M059J (cell line): ENCODE measurements around the gene ARFRP1. TPM values are rescaled to one million over a fixed set of nuclear protein-coding genes. Genes with fewer than 3 reads are reported as not detected.
A peak's percentile ranks its signal among the peaks of the same experiment; 100 is the strongest.

Experiments used
- DNase-seq: peaks from one replicate; pipeline ENCODE4 v3.0.0-alpha.2; 2012; ENCODE audit warnings: low read depth
- total RNA-seq: library from RNA; depleted of rRNA; stranded (reverse); fragments of >200 nt; shearing (Covaris generic); gene quantifications from 2 replicates; pipeline ENCODE4 v1.2.3, GENCODE V29; 2014

The ARFRP1 gene
- total RNA-seq, 1 experiment from 2014 or later: 56.3 TPM

GRCh38 chr20:63702036-63702665, 5.6 kb downstream of the ARFRP1 start:
- DNase-seq: no peak

GRCh38 chr20:63701329-63702035, 6.3 kb downstream of the ARFRP1 start:
- DNase-seq: no peak

GRCh38 chr20:63701051-63701328, 6.8 kb downstream of the ARFRP1 start:
- no peak for DNase-seq

GRCh38 chr20:63700199-63701050, 7.4 kb downstream of the ARFRP1 start:
- DNase-seq: no peak

DNA sequence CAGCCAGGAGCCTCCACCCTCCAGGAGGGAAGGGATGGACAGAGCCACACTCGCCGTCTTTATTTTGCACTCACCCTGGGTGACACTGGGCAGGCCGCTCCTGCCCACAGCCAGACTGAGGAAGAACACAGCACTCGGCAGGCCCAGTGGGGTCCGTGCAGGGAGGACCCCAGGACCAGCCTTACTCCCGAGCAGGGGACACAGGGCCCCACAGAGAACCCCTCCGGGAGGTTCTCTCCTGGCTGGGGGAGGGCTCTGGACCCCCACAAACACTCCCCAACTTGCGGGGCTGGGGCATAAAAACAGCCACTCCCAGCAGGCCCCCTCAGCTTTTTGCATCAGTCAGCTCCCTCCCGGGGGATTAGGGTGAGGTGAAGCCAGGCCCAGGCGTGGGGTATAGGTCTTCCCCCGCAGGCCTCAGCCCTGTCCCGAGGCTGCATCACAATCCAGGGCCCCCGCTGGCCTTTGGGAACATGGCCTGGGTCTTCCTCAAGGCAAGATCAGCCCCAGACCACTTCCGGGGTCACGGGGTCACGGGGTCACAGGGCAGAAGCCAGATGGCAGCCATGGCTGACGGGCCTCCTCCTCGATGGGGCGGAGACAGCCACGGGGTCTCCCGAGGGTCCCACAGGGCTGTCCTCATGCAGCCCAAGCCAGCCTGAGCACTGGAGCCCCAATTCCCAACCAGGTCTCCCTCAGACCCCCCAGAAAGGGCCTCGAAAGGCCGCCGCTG, 8.1 kb downstream of the ARFRP1 start:
- DNase-seq: no peak

- DNase-seq: peak; percentile 95
These were observed 8.9 kb downstream of the ARFRP1 start for GRCh38 chr20:63698739-63699465.

- no peak for DNase-seq
These were observed 9.8 kb downstream of the ARFRP1 start for GRCh38 chr20:63697868-63698545.

DNA sequence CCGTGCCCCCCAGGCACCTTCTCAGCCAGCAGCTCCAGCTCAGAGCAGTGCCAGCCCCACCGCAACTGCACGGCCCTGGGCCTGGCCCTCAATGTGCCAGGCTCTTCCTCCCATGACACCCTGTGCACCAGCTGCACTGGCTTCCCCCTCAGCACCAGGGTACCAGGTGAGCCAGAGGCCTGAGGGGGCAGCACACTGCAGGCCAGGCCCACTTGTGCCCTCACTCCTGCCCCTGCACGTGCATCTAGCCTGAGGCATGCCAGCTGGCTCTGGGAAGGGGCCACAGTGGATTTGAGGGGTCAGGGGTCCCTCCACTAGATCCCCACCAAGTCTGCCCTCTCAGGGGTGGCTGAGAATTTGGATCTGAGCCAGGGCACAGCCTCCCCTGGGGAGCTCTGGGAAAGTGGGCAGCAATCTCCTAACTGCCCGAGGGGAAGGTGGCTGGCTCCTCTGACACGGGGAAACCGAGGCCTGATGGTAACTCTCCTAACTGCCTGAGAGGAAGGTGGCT, 10.4 kb downstream of the ARFRP1 start:
- no peak for DNase-seq

- DNase-seq: no peak
These were observed 11.0 kb downstream of the ARFRP1 start, which contains the start of gene TNFRSF6B for GRCh38 chr20:63696628-63697356. Gene TNFRSF6B, plus strand, starts transcription at chr20:63696652. Its CDS starts 116 bp downstream, at chr20:63696768.

- peak; percentile 24 for DNase-seq
These were observed 11.5 kb downstream of the ARFRP1 start for GRCh38 chr20:63696306-63696627.

DNA sequence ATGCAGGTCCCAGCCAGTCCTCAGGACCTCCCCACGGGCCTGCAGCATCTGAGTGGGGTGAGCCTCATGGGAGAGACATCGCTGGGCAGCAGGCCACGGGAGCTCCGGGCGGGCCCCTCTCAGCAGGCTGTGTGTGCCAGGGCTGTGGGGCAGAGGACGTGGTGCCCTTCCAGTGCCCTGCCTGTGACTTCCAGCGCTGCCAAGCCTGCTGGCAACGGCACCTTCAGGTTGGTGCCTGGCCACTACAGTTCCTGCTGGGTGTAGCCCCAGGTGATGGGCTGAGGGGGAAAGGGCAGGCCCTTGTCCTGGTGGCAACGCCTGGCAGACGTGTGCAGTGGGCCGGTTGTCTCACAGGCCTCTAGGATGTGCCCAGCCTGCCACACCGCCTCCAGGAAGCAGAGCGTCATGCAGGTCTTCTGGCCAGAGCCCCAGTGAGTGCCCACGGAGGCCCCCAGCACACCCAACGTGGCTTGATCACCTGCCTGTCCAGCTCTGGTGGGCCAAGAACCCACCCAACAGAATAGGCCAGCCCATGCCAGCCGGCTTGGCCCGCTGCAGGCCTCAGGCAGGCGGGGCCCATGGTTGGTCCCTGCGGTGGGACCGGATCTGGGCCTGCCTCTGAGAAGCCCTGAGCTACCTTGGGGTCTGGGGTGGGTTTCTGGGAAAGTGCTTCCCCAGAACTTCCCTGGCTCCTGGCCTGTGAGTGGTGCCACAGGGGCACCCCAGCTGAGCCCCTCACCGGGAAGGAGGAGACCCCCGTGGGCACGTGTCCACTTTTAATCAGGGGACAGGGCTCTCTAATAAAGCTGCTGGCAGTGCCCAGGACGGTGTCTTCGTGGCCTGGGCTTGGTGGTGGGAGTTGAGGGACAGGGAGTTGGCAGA, 12.1 kb downstream of the ARFRP1 start:
- peak; percentile 7 for DNase-seq

DNA sequence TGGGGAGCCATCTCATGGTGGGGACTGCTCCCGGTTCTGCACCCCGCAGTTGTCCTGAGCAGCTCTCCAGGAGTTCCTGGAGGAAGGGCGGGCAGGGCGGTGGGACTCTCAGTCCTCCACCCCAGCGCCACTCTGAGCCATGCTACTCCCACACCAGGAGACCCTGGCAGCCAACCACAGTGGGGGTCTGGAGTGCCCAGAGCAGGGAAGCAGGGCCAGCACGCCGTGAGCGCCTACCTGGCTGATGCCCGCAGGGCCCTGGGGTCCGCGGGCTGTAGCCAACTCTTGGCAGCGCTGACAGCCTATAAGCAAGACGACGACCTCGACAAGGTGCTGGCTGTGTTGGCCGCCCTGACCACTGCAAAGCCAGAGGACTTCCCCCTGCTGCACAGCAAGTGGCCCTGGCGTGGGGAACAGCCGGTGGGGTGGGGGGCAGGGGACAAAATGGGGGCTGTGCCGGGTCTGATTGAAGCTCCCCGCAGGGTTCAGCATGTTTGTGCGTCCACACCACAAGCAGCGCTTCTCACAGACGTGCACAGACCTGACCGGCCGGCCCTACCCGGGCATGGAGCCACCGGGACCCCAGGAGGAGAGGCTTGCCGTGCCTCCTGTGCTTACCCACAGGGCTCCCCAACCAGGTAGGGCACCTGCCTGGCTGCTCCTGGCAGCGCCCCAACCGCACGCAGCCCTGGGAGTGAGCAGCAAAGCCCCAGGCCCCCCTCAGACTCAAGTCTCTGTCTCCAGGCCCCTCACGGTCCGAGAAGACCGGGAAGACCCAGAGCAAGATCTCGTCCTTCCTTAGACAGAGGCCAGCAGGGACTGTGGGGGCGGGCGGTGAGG, 13.0 kb downstream of the ARFRP1 start:
- no peak for DNase-seq

DNA sequence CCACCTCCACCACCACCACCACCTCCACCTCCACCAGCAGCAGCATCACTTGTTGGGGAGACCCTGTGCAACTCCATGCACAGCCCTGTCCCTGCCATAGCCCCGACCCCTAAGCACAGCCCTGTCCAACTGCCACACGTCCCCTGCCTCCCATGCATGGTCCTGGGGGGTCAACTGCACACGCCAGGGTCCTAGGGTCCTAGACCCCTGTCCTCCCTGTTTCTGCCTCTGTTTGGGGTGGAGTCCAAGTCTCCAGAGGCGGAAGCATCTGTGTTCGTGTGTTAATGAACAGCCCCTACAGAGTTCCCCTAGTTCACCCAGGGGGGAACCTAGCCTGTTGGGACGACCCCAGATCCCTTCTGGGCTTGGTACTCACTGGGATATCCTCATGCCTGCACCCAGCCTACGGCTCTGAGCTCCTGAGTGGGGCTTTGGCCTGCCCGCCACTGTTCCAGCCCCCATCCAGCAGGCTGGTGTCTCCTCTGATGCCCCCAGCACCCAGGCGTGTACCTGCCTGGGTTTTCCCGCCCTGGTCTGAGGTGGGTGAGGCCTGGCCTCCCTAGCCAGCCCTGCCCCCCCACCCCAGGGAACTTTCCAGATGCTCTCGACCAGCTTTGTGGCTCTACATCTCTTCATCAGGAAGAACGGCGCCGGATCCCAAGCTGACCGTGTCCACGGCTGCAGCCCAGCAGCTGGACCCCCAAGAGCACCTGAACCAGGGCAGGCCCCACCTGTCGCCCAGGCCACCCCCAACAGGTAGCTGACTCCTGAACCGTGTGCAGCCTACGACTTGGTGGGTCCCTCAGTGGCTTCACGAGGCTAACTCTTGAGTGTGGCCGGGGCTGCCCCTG, 13.8 kb downstream of the ARFRP1 start:
- DNase-seq: no peak

- peak; percentile 3 for DNase-seq
These were observed 14.6 kb downstream of the ARFRP1 start for GRCh38 chr20:63693083-63693732.

- DNase-seq: peak; percentile 77
These were observed 15.2 kb downstream of the ARFRP1 start for GRCh38 chr20:63692436-63693082.
